H9 (cell line): ENCODE data around the gene HMG20B. TPM values are rescaled to one million over a fixed set of nuclear protein-coding genes. Genes with fewer than 3 reads are reported as not detected.

Experiments
- DNase-seq: peaks from one replicate; pipeline ENCODE4 v3.0.0-alpha.2; 2017
- H2AFZ ChIP-seq: one replicate; pipeline ENCODE4 v1.6.1; 2013; ENCODE audit warnings: mild to moderate bottlenecking, low read length, control low read depth, moderate library complexity
- H2AK5ac ChIP-seq: 2 replicates; pipeline ENCODE4 v1.6.1; 2013; ENCODE audit warnings: low read length, control low read depth, mixed read lengths; ENCODE audit not compliant: insufficient read length
- H2BK120ac ChIP-seq: one replicate; pipeline ENCODE4 v1.6.1; 2013; ENCODE audit warnings: low read depth, mild to moderate bottlenecking, low read length, control low read depth, inconsistent platforms; ENCODE audit not compliant: poor library complexity, severe bottlenecking
- H2BK12ac ChIP-seq: 2 replicates; pipeline ENCODE4 v1.6.1; 2013; ENCODE audit warnings: low read length, control low read depth, mixed read lengths, low read depth; ENCODE audit not compliant: insufficient read length
- H2BK15ac ChIP-seq: 2 replicates; pipeline ENCODE4 v1.6.1; 2013; ENCODE audit warnings: low read depth, low read length, control low read depth
- H2BK20ac ChIP-seq: one replicate; pipeline ENCODE4 v1.6.1; 2013; ENCODE audit warnings: low read depth, mild to moderate bottlenecking, low read length, control low read depth, inconsistent platforms; ENCODE audit not compliant: poor library complexity, severe bottlenecking
- H2BK5ac ChIP-seq: 2 replicates; pipeline ENCODE4 v1.6.1; 2013; ENCODE audit warnings: low read length, control low read depth, mixed read lengths; ENCODE audit not compliant: insufficient read length
- H3K14ac ChIP-seq: 2 replicates; pipeline ENCODE4 v1.6.1; 2013; ENCODE audit warnings: low read length, control low read depth; ENCODE audit not compliant: insufficient read depth
- H3K18ac ChIP-seq: 2 replicates; pipeline ENCODE4 v1.6.1; 2013; ENCODE audit warnings: low read depth, mild to moderate bottlenecking, mixed read lengths, low read length, control low read depth; ENCODE audit not compliant: insufficient read length
- H3K23ac ChIP-seq: 2 replicates; pipeline ENCODE4 v1.6.1; 2013; ENCODE audit warnings: low read length, control low read depth, mixed read lengths, low read depth; ENCODE audit not compliant: insufficient read length
- H3K23me2 ChIP-seq: 2 replicates; pipeline ENCODE4 v1.6.1; 2013; ENCODE audit warnings: low read depth, mild to moderate bottlenecking, mixed read lengths, low read length, control low read depth; ENCODE audit not compliant: insufficient read length, poor library complexity, severe bottlenecking
- H3K27ac ChIP-seq: 2 replicates; pipeline ENCODE4 v1.5.1; 2013; ENCODE audit warnings: low read length, control low read depth, mixed read lengths, low read depth; ENCODE audit not compliant: insufficient read length
- H3K27me3 ChIP-seq: 2 replicates; pipeline ENCODE4 v1.6.1; 2013; ENCODE audit warnings: low read length, control low read depth, inconsistent platforms; ENCODE audit not compliant: insufficient read depth
- H3K4ac ChIP-seq: 2 replicates; pipeline ENCODE4 v1.6.1; 2013; ENCODE audit warnings: low read depth, mild to moderate bottlenecking, control low read depth, inconsistent platforms, low read length, moderate library complexity
- H3K4me1 ChIP-seq: 2 replicates; pipeline ENCODE4 v1.6.1; 2013; ENCODE audit warnings: low read length, control low read depth, inconsistent platforms; ENCODE audit not compliant: insufficient read depth
- H3K4me2 ChIP-seq: 2 replicates; pipeline ENCODE4 v1.6.1; 2013; ENCODE audit warnings: low read length, control low read depth, mixed read lengths; ENCODE audit not compliant: insufficient read length, insufficient read depth
- H3K56ac ChIP-seq: 2 replicates; pipeline ENCODE4 v1.6.1; 2013; ENCODE audit warnings: low read depth, mild to moderate bottlenecking, mixed read lengths, low read length, control low read depth; ENCODE audit not compliant: insufficient read length
- H3K79me1 ChIP-seq: 2 replicates; pipeline ENCODE4 v1.6.1; 2013; ENCODE audit warnings: low read depth, mild to moderate bottlenecking, moderate library complexity, low read length, control low read depth, inconsistent platforms; ENCODE audit not compliant: insufficient read depth, poor library complexity, severe bottlenecking
- H3K79me2 ChIP-seq: 2 replicates; pipeline ENCODE4 v1.6.1; 2013; ENCODE audit warnings: low read length, control low read depth, inconsistent platforms; ENCODE audit not compliant: insufficient read depth
- H3K9ac ChIP-seq: 2 replicates; pipeline ENCODE4 v1.6.1; 2013; ENCODE audit warnings: low read length, control low read depth, mixed read lengths; ENCODE audit not compliant: insufficient read length; ENCODE audit errors: extremely low read depth
- H3K9me3 ChIP-seq: one replicate; pipeline ENCODE4 v1.6.1; 2013; ENCODE audit warnings: low read depth, low read length, inconsistent platforms; ENCODE audit not compliant: control insufficient read depth
- H3T11ph ChIP-seq: one replicate; pipeline ENCODE4 v1.6.1; 2013; ENCODE audit warnings: mild to moderate bottlenecking, low read length, control low read depth, inconsistent platforms
- H4K20me1 ChIP-seq: one replicate; pipeline ENCODE4 v1.6.1; 2013; ENCODE audit not compliant: control insufficient read depth, insufficient read length, insufficient read depth
- H4K5ac ChIP-seq: 2 replicates; pipeline ENCODE4 v1.6.1; 2013; ENCODE audit warnings: low read depth, mild to moderate bottlenecking, mixed read lengths, low read length, control low read depth; ENCODE audit not compliant: insufficient read length
- H4K8ac ChIP-seq: replicated peaks from 2 replicates; pipeline ENCODE4 v1.6.1; 2013; ENCODE audit warnings: low read length, control low read depth, mixed read lengths, low read depth; ENCODE audit not compliant: insufficient read length
- H4K91ac ChIP-seq: 2 replicates; pipeline ENCODE4 v1.6.1; 2013; ENCODE audit warnings: low read depth, mild to moderate bottlenecking, moderate library complexity, mixed read lengths, low read length, control low read depth; ENCODE audit not compliant: insufficient read length
- H3K27ac Mint-ChIP-seq, 3 experiments: 2 replicates in 2 of 3; 3 replicates in 1 of 3; pipeline ENCODE4 v1.8.0; 2020 to 2021; ENCODE audit warnings: mixed read lengths in 3 of 3, mild to moderate bottlenecking in 1 of 3, moderate library complexity in 1 of 3
- H3K27me3 Mint-ChIP-seq: 2 replicates; pipeline ENCODE4 v1.8.0; 2021; ENCODE audit warnings: low read depth, mild to moderate bottlenecking, moderate library complexity, mixed read lengths
- H3K36me3 Mint-ChIP-seq, 3 experiments: 2 replicates in 2 of 3; 3 replicates in 1 of 3; pipeline ENCODE4 v1.8.0; 2020 to 2021; ENCODE audit warnings: low read depth in 3 of 3, mixed read lengths in 3 of 3; ENCODE audit not compliant: insufficient read depth in 1 of 3
- H3K4me1 Mint-ChIP-seq, 2 experiments: 2 replicates each; pipeline ENCODE4 v1.8.0; 2020; ENCODE audit warnings: mixed read lengths in 2 of 2
- H3K4me3 Mint-ChIP-seq, 2 experiments: 2 replicates in 1 of 2; 3 replicates in 1 of 2; pipeline ENCODE4 v1.8.0; 2020 to 2021; ENCODE audit warnings: mild to moderate bottlenecking in 2 of 2, mixed read lengths in 2 of 2, moderate library complexity in 1 of 2
- H3K9me3 Mint-ChIP-seq, 2 experiments: 2 replicates in 1 of 2; 3 replicates in 1 of 2; pipeline ENCODE4 v1.8.0; 2020; ENCODE audit warnings: mild to moderate bottlenecking in 2 of 2, mixed read lengths in 2 of 2, moderate library complexity in 1 of 2
- WGBS: extraction: QIAGEN DNeasy Blood & Tissue Kit; methylation state at CpG from one replicate; pipeline ENCODE4 v1.1.7; 2013; ENCODE audit warnings: missing lambda C conversion rate, low lambda C conversion rate, mixed read lengths; ENCODE audit not compliant: insufficient read length; ENCODE audit errors: extremely low coverage; 5-methylcytosine and 5-hydroxymethylcytosine counted together
- total RNA-seq: library from RNA; stranded (reverse); gene quantifications from 2 replicates; pipeline ENCODE4 v1.2.1, GENCODE V29; 2021
- TF ChIP-seq, protein P1 (sequence below): fragments of 200-600 bp; sonication (generic); conservative IDR thresholded peaks from 3 replicates; pipeline ENCODE4 v1.8.0; 2021; ENCODE audit warnings: antibody characterized with exemption, mild to moderate bottlenecking

Gene HMG20B
- total RNA-seq, 1 experiment from 2014 or later = 58.1 TPM

GRCh38 chr19:3606690-3607289 lies 34.0 kb downstream of the HMG20B start, which contains the start of gene TBXA2R:
TSS of gene TBXA2R (minus strand) at chr19:3606875. CDS start at chr19:3600634, 6,241 bp downstream.
- Histone ChIP-seq H3K9ac (no peak within 1 kb of the TSS), H3K4me2 (peak within 1 kb of the TSS; percentile 56), H3K27ac (no peak within 1 kb of the TSS)

More at GRCh38 chr19:3606690-3607289, 34.0 kb downstream of the HMG20B start, which contains the start of gene TBXA2R:
- no peak within 1 kb of the TSS for H3K23ac ChIP-seq
- H3K4me3 Mint-ChIP-seq = peak within 1 kb of the TSS; percentile 58 to 79
- H3K36me3 Mint-ChIP-seq = peaks cover 3 to 7% (median 4%) of the 10 kb centered on the region in 3 experiments; a peak in 6 of 7 replicates
- no peaks in the 10 kb centered on the region for H3K79me2 ChIP-seq
- no peak within 1 kb of the TSS for H2AK5ac ChIP-seq
- no peak within 1 kb of the TSS for H4K91ac ChIP-seq
- no peak within 1 kb of the TSS for H4K8ac ChIP-seq
- H2BK12ac ChIP-seq = no peak within 1 kb of the TSS
- peak; percentile 76 for DNase-seq
- H2BK15ac ChIP-seq = no peak within 1 kb of the TSS
- no CpG with 5 or more reads among the region's 46 CpGs for WGBS
- H2BK5ac ChIP-seq = no peak within 1 kb of the TSS
- no peak within 1 kb of the TSS for H2BK20ac ChIP-seq
- peak within 1 kb of the TSS in 1 of 3 experiments; percentile 84; a peak in 2 of 7 replicates for H3K27ac Mint-ChIP-seq
- no peak within 1 kb of the TSS for H3T11ph ChIP-seq
- H3K23me2 ChIP-seq = peaks cover 2% of the 10 kb centered on the region
- H3K9me3 Mint-ChIP-seq = peaks cover 0 to 4% of the 10 kb centered on the region in 2 experiments; a peak in 1 of 5 replicates
- TF ChIP-seq, protein P1, sequence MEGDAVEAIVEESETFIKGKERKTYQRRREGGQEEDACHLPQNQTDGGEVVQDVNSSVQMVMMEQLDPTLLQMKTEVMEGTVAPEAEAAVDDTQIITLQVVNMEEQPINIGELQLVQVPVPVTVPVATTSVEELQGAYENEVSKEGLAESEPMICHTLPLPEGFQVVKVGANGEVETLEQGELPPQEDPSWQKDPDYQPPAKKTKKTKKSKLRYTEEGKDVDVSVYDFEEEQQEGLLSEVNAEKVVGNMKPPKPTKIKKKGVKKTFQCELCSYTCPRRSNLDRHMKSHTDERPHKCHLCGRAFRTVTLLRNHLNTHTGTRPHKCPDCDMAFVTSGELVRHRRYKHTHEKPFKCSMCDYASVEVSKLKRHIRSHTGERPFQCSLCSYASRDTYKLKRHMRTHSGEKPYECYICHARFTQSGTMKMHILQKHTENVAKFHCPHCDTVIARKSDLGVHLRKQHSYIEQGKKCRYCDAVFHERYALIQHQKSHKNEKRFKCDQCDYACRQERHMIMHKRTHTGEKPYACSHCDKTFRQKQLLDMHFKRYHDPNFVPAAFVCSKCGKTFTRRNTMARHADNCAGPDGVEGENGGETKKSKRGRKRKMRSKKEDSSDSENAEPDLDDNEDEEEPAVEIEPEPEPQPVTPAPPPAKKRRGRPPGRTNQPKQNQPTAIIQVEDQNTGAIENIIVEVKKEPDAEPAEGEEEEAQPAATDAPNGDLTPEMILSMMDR = no peak
- no peak within 1 kb of the TSS for H2AFZ ChIP-seq
- H3K79me1 ChIP-seq = no peaks in the 10 kb centered on the region
- H2BK120ac ChIP-seq = no peak within 1 kb of the TSS
- H3K14ac ChIP-seq = no peak within 1 kb of the TSS
- H4K5ac ChIP-seq = no peak within 1 kb of the TSS
- H3K4me1 Mint-ChIP-seq = peaks cover 12% of the 10 kb centered on the region in 2 experiments
- no peaks in the 10 kb centered on the region for H4K20me1 ChIP-seq
- H3K18ac ChIP-seq = no peak within 1 kb of the TSS
- H3K4ac ChIP-seq = no peak within 1 kb of the TSS
- H3K56ac ChIP-seq = no peak within 1 kb of the TSS
- H3K9me3 ChIP-seq = no peaks in the 10 kb centered on the region
- peaks cover 4% of the 10 kb centered on the region for H3K27me3 Mint-ChIP-seq
- H3K4me1 ChIP-seq = no peaks in the 10 kb centered on the region; the same call in 1 of the 2 replicates
- peaks cover 5% of the 10 kb centered on the region; the same call in 1 of the 2 replicates for H3K27me3 ChIP-seq
